GM23338 (cell line): ENCODE data around the gene HOXA3.

Experiments used
- EZH2phosphoT487 ChIP-seq: fragments of 200-600 bp; sonication (generic); IDR thresholded peaks from one replicate; pipeline ENCODE4 v1.8.1; 2018; ENCODE audit warnings: antibody characterized with exemption; ENCODE audit not compliant: unreplicated experiment
- TF ChIP-seq, protein P1 (sequence below), 2 experiments: fragments of 200-600 bp in 1 of 2; sonication (generic) in 1 of 2; conservative IDR thresholded peaks; 2 replicates each; pipeline versions ENCODE4 v1.5.1 to v1.6.1; 2016 to 2017; ENCODE audit warnings: antibody characterized with exemption in 2 of 2, low read depth in 2 of 2, mild to moderate bottlenecking in 2 of 2, moderate library complexity in 1 of 2

DNA sequence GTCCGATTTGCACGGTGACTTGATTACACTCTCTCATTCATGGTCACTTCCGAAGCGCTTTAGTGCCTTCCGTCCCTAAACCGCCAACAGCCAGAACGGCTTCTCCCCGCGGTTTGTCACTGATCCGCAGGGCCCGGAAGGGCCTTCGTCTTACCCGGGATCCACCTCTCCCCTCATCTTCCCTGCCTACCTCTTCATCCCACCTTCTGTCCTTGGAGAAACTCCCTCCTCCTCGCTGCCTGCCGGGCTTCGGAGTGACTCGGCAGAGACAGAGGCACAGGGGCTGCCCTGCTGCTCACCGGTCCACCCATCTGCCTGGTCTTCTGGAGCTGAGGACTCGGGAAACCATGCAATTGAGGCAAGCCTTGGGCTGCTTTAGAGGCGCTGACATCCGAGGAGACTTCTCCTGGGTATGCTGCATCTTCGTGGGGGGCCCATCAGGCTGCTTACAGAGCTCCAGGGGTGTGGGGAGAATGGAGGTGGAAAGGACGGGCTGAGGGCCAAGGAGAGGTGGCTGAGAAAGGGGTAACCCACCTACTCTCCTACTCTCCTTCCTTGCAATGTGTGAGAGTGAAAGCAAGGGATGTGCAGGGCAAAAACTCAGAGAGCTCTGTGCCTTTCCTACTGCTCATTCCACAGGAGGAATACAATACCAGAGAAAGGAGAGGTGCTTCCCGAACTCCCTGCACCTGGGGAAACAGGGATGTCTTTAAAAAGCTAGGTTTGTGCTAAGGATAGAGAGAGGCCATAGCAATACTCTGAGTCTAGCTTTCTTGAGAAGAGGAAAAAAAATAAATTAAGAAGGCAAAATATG is 33.7 kb upstream of the HOXA3 start:
- TF ChIP-seq, protein P1, sequence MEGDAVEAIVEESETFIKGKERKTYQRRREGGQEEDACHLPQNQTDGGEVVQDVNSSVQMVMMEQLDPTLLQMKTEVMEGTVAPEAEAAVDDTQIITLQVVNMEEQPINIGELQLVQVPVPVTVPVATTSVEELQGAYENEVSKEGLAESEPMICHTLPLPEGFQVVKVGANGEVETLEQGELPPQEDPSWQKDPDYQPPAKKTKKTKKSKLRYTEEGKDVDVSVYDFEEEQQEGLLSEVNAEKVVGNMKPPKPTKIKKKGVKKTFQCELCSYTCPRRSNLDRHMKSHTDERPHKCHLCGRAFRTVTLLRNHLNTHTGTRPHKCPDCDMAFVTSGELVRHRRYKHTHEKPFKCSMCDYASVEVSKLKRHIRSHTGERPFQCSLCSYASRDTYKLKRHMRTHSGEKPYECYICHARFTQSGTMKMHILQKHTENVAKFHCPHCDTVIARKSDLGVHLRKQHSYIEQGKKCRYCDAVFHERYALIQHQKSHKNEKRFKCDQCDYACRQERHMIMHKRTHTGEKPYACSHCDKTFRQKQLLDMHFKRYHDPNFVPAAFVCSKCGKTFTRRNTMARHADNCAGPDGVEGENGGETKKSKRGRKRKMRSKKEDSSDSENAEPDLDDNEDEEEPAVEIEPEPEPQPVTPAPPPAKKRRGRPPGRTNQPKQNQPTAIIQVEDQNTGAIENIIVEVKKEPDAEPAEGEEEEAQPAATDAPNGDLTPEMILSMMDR (conservative IDR thresholded peaks at IDR 0.05; ENCODE audit: low read depth in 2 of 2): no peak
- TF ChIP-seq EZH2phosphoT487: peak; percentile 66
